Measurements from ENCODE around the gene SOX6.
"Not testable (repeated sequence)": the region's sequence is repeated elsewhere in the genome, so short reads cannot be mapped to it uniquely, and the experiment has no call there.

Gene SOX6

GRCh38 chr11:16356057-16356760 lies at the start of gene SOX6:
Gene SOX6, minus strand, starts transcription at chr11:16356546. Its CDS starts 15,298 bp downstream, at chr11:16341248.
- Histone ChIP-seq H3K9me3 (ENCODE audit: control insufficient read depth, insufficient read depth, low read length) (no peaks in the 10 kb centered on the region), H3K4me1 (ENCODE audit: insufficient read depth, low read length) (peaks cover 8% of the 10 kb centered on the region; the same call in 1 of the 2 replicates), H3K9ac (ENCODE audit: low read depth, low read length) (no peak within 1 kb of the TSS), H3K36me3 (ENCODE audit: insufficient read depth, low read length) (no peaks in the 10 kb centered on the region)

- Histone ChIP-seq H3K4me1 (ENCODE audit: insufficient read depth, low read length) (peaks cover 16% of the 10 kb centered on the region; the same call in 1 of the 2 replicates), H3K36me3 (ENCODE audit: insufficient read depth, low read length) (no peaks in the 10 kb centered on the region), H3K9ac (ENCODE audit: low read depth, low read length) (no peak overlapping the region), H3K9me3 (ENCODE audit: control insufficient read depth, insufficient read depth, low read length) (no peaks in the 10 kb centered on the region)
Observed at GRCh38 chr11:16404781-16405285, 48.5 kb upstream of the SOX6 start.

GRCh38 chr11:16403851-16404250 lies 47.5 kb upstream of the SOX6 start:
- H3K36me3 ChIP-seq (ENCODE audit: insufficient read depth, low read length) = no peaks in the 10 kb centered on the region
- peaks cover 16% of the 10 kb centered on the region; the same call in 1 of the 2 replicates for H3K4me1 ChIP-seq (ENCODE audit: insufficient read depth, low read length)
- H3K9ac ChIP-seq (ENCODE audit: low read depth, low read length) = no peak overlapping the region
- no peaks in the 10 kb centered on the region for H3K9me3 ChIP-seq (ENCODE audit: control insufficient read depth, insufficient read depth, low read length)

GRCh38 chr11:16403448-16403803 lies 47.1 kb upstream of the SOX6 start:
- H3K4me1 ChIP-seq (ENCODE audit: insufficient read depth, low read length) = peaks cover 16% of the 10 kb centered on the region; the same call in 1 of the 2 replicates

GRCh38 chr11:16402654-16403447 lies 46.5 kb upstream of the SOX6 start:
- Histone ChIP-seq H3K36me3 (ENCODE audit: insufficient read depth, low read length) (no peaks in the 10 kb centered on the region), H3K4me1 (ENCODE audit: insufficient read depth, low read length) (peaks cover 16% of the 10 kb centered on the region; the same call in 1 of the 2 replicates), H3K9me3 (ENCODE audit: control insufficient read depth, insufficient read depth, low read length) (no peaks in the 10 kb centered on the region), H3K9ac (ENCODE audit: low read depth, low read length) (no peak overlapping the region)

More at GRCh38 chr11:16403448-16403803, 47.1 kb upstream of the SOX6 start:
- Histone ChIP-seq H3K36me3 (ENCODE audit: insufficient read depth, low read length) (no peaks in the 10 kb centered on the region), H3K9ac (ENCODE audit: low read depth, low read length) (no peak overlapping the region), H3K9me3 (ENCODE audit: control insufficient read depth, insufficient read depth, low read length) (no peaks in the 10 kb centered on the region)

GRCh38 chr11:16397390-16397789 lies 41.0 kb upstream of the SOX6 start:
- H3K36me3 ChIP-seq (ENCODE audit: insufficient read depth, low read length) = no peaks in the 10 kb centered on the region
- no peaks in the 10 kb centered on the region for H3K9me3 ChIP-seq (ENCODE audit: control insufficient read depth, insufficient read depth, low read length)
- no peak overlapping the region for H3K9ac ChIP-seq (ENCODE audit: low read depth, low read length)
- no peaks in the 10 kb centered on the region for H3K4me1 ChIP-seq (ENCODE audit: insufficient read depth, low read length)

GRCh38 chr11:16395601-16396000 lies 39.3 kb upstream of the SOX6 start:
- no peaks in the 10 kb centered on the region for H3K9me3 ChIP-seq (ENCODE audit: control insufficient read depth, insufficient read depth, low read length)
- H3K9ac ChIP-seq (ENCODE audit: low read depth, low read length) = no peak overlapping the region
- H3K4me1 ChIP-seq (ENCODE audit: insufficient read depth, low read length) = no peaks in the 10 kb centered on the region
- H3K36me3 ChIP-seq (ENCODE audit: insufficient read depth, low read length) = no peaks in the 10 kb centered on the region

- no peaks in the 10 kb centered on the region for H3K36me3 ChIP-seq (ENCODE audit: insufficient read depth, low read length)
Observed at GRCh38 chr11:16394947-16395346, 38.6 kb upstream of the SOX6 start.

GRCh38 chr11:16393340-16393739 lies 37.0 kb upstream of the SOX6 start:
- H3K9ac ChIP-seq (ENCODE audit: low read depth, low read length) = no peak overlapping the region

More at GRCh38 chr11:16394947-16395346, 38.6 kb upstream of the SOX6 start:
- no peaks in the 10 kb centered on the region for H3K4me1 ChIP-seq (ENCODE audit: insufficient read depth, low read length)
- H3K9me3 ChIP-seq (ENCODE audit: control insufficient read depth, insufficient read depth, low read length) = no peaks in the 10 kb centered on the region
- no peak overlapping the region for H3K9ac ChIP-seq (ENCODE audit: low read depth, low read length)

GRCh38 chr11:16392616-16393015 lies 36.3 kb upstream of the SOX6 start:
- no peaks in the 10 kb centered on the region for H3K9me3 ChIP-seq (ENCODE audit: control insufficient read depth, insufficient read depth, low read length)
- H3K9ac ChIP-seq (ENCODE audit: low read depth, low read length) = no peak overlapping the region
- no peaks in the 10 kb centered on the region for H3K4me1 ChIP-seq (ENCODE audit: insufficient read depth, low read length)
- no peaks in the 10 kb centered on the region for H3K36me3 ChIP-seq (ENCODE audit: insufficient read depth, low read length)

More at GRCh38 chr11:16393340-16393739, 37.0 kb upstream of the SOX6 start:
- H3K36me3 ChIP-seq (ENCODE audit: insufficient read depth, low read length) = no peaks in the 10 kb centered on the region
- no peaks in the 10 kb centered on the region for H3K9me3 ChIP-seq (ENCODE audit: control insufficient read depth, insufficient read depth, low read length)
- no peaks in the 10 kb centered on the region for H3K4me1 ChIP-seq (ENCODE audit: insufficient read depth, low read length)

- not testable (repeated sequence) for H3K4me1 ChIP-seq (ENCODE audit: insufficient read depth, low read length); H3K9ac ChIP-seq (ENCODE audit: low read depth, low read length); H3K9me3 ChIP-seq (ENCODE audit: control insufficient read depth, insufficient read depth, low read length); H3K36me3 ChIP-seq (ENCODE audit: insufficient read depth, low read length)
Observed at GRCh38 chr11:16390826-16391225, 34.5 kb upstream of the SOX6 start.

GRCh38 chr11:16385099-16385498 lies 28.8 kb upstream of the SOX6 start:
- no peak overlapping the region for H3K9ac ChIP-seq (ENCODE audit: low read depth, low read length)
- H3K36me3 ChIP-seq (ENCODE audit: insufficient read depth, low read length) = no peaks in the 10 kb centered on the region
- H3K4me1 ChIP-seq (ENCODE audit: insufficient read depth, low read length) = no peaks in the 10 kb centered on the region
- no peaks in the 10 kb centered on the region for H3K9me3 ChIP-seq (ENCODE audit: control insufficient read depth, insufficient read depth, low read length)

GRCh38 chr11:16382638-16383380 lies 26.5 kb upstream of the SOX6 start:
- no peaks in the 10 kb centered on the region for H3K36me3 ChIP-seq (ENCODE audit: insufficient read depth, low read length)
- H3K9ac ChIP-seq (ENCODE audit: low read depth, low read length) = no peak overlapping the region
- H3K9me3 ChIP-seq (ENCODE audit: control insufficient read depth, insufficient read depth, low read length) = no peaks in the 10 kb centered on the region
- no peaks in the 10 kb centered on the region for H3K4me1 ChIP-seq (ENCODE audit: insufficient read depth, low read length)

GRCh38 chr11:16382186-16382585 lies 25.8 kb upstream of the SOX6 start:
- Histone ChIP-seq H3K36me3 (ENCODE audit: insufficient read depth, low read length) (no peaks in the 10 kb centered on the region), H3K9me3 (ENCODE audit: control insufficient read depth, insufficient read depth, low read length) (no peaks in the 10 kb centered on the region), H3K9ac (ENCODE audit: low read depth, low read length) (no peak overlapping the region), H3K4me1 (ENCODE audit: insufficient read depth, low read length) (no peaks in the 10 kb centered on the region)

All from ES-I3 (cell line).